GM13976 (cell line): ENCODE results near the gene ATP1A3.
A peak's percentile ranks its signal among the peaks of the same experiment; 100 is the strongest.
"Not testable (repeated sequence)": the region's sequence is repeated elsewhere in the genome, so short reads cannot be mapped to it uniquely, and the experiment has no call there.

Source experiments
- DNase-seq: peaks from one replicate; pipeline ENCODE4 v3.0.0; 2012; ENCODE audit warnings: low spot score
- CTCF ChIP-seq: IDR thresholded peaks from 2 replicates; pipeline ENCODE4 v1.5.1; 2012; ENCODE audit warnings: borderline replicate concordance, mild to moderate bottlenecking; ENCODE audit not compliant: insufficient read depth; ENCODE audit errors: extremely low read depth, missing control alignments, control extremely low read depth
- in situ Hi-C: fragments of 300-500 bp; cut with MboI; formaldehyde crosslinking; loops from one replicate; pipeline ENCODE4 v1.12.0; 2022; ENCODE audit warnings: low sequenced_read_pairs, mixed read lengths, inconsistent platforms; ENCODE audit not compliant: unreplicated experiment

Gene ATP1A3

GRCh38 chr19:42023943-42024260 lies 29.9 kb upstream of the ATP1A3 start:
- in situ Hi-C loops = no loop called here
- TF ChIP-seq CTCF = no peak
- DNase-seq = no peak

- peak; percentile 47 for TF ChIP-seq CTCF
- DNase-seq = peak; percentile 63
- in situ Hi-C loops = no loop called here
These were observed 29.3 kb upstream of the ATP1A3 start for GRCh38 chr19:42023121-42023942.

GRCh38 chr19:42022616-42023015 lies 28.6 kb upstream of the ATP1A3 start:
- in situ Hi-C loops = no loop called here
- DNase-seq = no peak
- TF ChIP-seq CTCF = no peak

GRCh38 chr19:42021185-42021584 lies 27.2 kb upstream of the ATP1A3 start:
- DNase-seq = no peak
- in situ Hi-C loops = no loop called here
- no peak for TF ChIP-seq CTCF

DNA sequence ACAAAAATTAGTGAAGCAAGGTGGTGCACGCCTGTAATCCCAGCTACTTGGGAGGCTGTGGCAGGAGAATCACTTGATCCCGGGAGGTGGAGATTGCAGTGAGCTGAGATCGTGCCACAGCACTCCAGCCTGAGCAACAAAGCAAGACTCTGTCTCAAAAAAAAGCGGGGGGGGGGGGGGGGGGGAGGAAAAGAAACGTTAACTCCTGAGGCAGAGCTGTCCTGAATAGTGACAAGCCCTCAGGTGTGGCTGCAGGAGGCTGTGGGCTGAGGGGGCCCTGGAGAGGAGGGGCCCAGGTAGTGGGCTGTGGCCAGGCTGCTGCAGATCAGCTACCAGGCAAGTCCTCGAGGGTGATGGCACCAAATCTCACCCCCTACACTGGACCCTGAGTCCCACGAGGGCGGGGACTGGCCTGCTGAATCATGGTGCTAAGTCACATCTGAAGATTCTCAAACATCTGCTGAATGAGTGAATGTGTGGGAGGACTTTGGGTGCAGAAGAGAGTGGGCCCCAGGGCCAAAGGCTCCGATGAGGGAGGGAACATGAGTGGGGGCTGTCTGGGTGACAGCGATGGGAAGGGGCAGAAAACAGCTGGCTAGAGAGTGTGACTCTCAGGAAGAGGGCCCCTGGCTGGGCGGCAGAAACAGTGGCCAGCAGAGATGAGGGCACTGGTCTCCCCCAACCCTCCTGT lies 24.6 kb upstream of the ATP1A3 start:
- in situ Hi-C loops = no loop called here
- TF ChIP-seq CTCF = no peak
- DNase-seq = no peak

- TF ChIP-seq CTCF = no peak
- in situ Hi-C loops = no loop called here
These were observed 23.0 kb upstream of the ATP1A3 start for GRCh38 chr19:42017040-42017439.

DNA sequence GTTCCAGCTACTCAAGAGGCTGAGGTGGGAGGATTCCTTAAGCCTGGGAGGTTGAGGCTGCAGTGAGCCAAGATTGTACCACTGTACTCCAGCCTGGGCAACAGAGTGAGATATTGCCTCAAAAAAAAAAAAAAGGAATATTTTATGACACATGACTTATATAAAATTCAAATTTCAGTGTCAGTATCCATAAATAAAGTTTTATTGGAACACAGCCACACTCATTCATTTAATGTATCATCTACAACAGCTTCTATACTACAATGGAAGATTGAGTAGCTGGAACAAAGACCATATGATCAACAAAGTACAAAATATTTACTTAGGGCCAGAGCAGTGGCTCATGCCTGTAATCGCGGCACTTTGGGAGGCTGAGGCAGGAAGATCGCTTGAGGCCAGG lies 18.7 kb upstream of the ATP1A3 start:
- in situ Hi-C loops, DNase-seq: not testable (repeated sequence)

More at GRCh38 chr19:42017040-42017439, 23.0 kb upstream of the ATP1A3 start:
- DNase-seq = no peak
